PC-3 (cell line): ENCODE measurements around the gene ZNF490. TPM values are rescaled to one million over a fixed set of nuclear protein-coding genes. Genes with fewer than 3 reads are reported as not detected.

Source experiments
- ATAC-seq: fragments of 200-7000 bp; cut with Tn5 transposase; 2 replicates; pipeline ENCODE4 v1.9.1; 2020; ENCODE audit warnings: mild to moderate bottlenecking, moderate library complexity
- BruUV-seq: library from RNA; stranded (reverse); fragments of 400-500 nt; replicated peaks from 2 replicates; lab custom pipeline; 2021; lab: Mats Ljungman, UMichigan
- CTCF ChIA-PET: fragments of 300-600 bp; sonication (Branson Sonifier 250); formaldehyde crosslinking; loops from one replicate; lab custom pipeline; 2022; ENCODE audit warnings: antibody characterized with exemption; lab: Charles Lee
- POLR2A ChIA-PET: fragments of 300-600 bp; sonication (Branson Sonifier 250); formaldehyde crosslinking; loops from one replicate; lab custom pipeline; 2022; ENCODE audit warnings: antibody characterized with exemption; ENCODE audit not compliant: unreplicated experiment; lab: Charles Lee
- DNase-seq: peaks from one replicate; pipeline ENCODE4 v3.0.0-alpha.2; 2015
- H2AFZ ChIP-seq: fragments of 300-600 bp; sonication (generic); 2 replicates; pipeline ENCODE4 v1.6.0; 2016; ENCODE audit warnings: antibody characterized with exemption, low read length
- H3F3A ChIP-seq: fragments of 300-600 bp; sonication (generic); one replicate; pipeline ENCODE4 v1.6.0; 2017; ENCODE audit warnings: antibody characterized with exemption, low read length, control low read depth, mild to moderate bottlenecking; ENCODE audit not compliant: unreplicated experiment
- H3K27ac ChIP-seq: fragments of 300-600 bp; sonication (generic); 2 replicates; pipeline ENCODE4 v1.5.1; 2016; ENCODE audit warnings: mild to moderate bottlenecking, low read length
- H3K27me3 ChIP-seq: fragments of 300-600 bp; sonication (generic); 2 replicates; pipeline ENCODE4 v1.6.1; 2016; ENCODE audit warnings: low read length, mixed read lengths
- H3K36me3 ChIP-seq: fragments of 300-600 bp; sonication (generic); 2 replicates; pipeline ENCODE4 v1.6.1; 2016; ENCODE audit warnings: low read depth, mixed run types, low read length, mixed read lengths
- H3K4me1 ChIP-seq: fragments of 300-600 bp; sonication (generic); 2 replicates; pipeline ENCODE4 v1.5.1; 2016; ENCODE audit warnings: low read length; ENCODE audit not compliant: insufficient read depth
- H3K4me2 ChIP-seq: fragments of 300-600 bp; sonication (generic); 2 replicates; pipeline ENCODE4 v1.6.0; 2016; ENCODE audit warnings: low read length
- H3K4me3 ChIP-seq: fragments of 300-600 bp; sonication (generic); 2 replicates; pipeline ENCODE4 v1.5.1; 2016; ENCODE audit warnings: mild to moderate bottlenecking, low read length, mixed read lengths
- H3K79me2 ChIP-seq: fragments of 300-600 bp; sonication (generic); 2 replicates; pipeline ENCODE4 v1.6.1; 2017; ENCODE audit warnings: low read length, mixed read lengths
- H3K9ac ChIP-seq: fragments of 300-600 bp; sonication (generic); 2 replicates; pipeline ENCODE4 v1.6.0; 2016; ENCODE audit warnings: mild to moderate bottlenecking, low read length
- H3K9me2 ChIP-seq: fragments of 300-600 bp; sonication (generic); replicated peaks from 2 replicates; pipeline ENCODE4 v1.6.1; 2016; ENCODE audit warnings: mixed run types, low read length, mixed read lengths
- H3K9me3 ChIP-seq: fragments of 300-600 bp; sonication (generic); 2 replicates; pipeline ENCODE4 v1.6.1; 2016; ENCODE audit warnings: low read length, mixed read lengths
- H4K20me1 ChIP-seq: fragments of 300-600 bp; sonication (generic); 2 replicates; pipeline ENCODE4 v1.6.1; 2016; ENCODE audit warnings: low read length, mixed read lengths
- EZH2 ChIP-seq: fragments of 300-600 bp; sonication (generic); IDR thresholded peaks from one replicate; pipeline ENCODE4 v1.6.1; 2017; ENCODE audit warnings: antibody characterized with exemption, mild to moderate bottlenecking, low read length; ENCODE audit not compliant: unreplicated experiment
- EZH2phosphoT487 ChIP-seq: fragments of 300-600 bp; sonication (generic); IDR thresholded peaks from 2 replicates; pipeline ENCODE4 v1.6.1; 2018; ENCODE audit warnings: mild to moderate bottlenecking, antibody characterized with exemption, low read length, borderline replicate concordance
- intact Hi-C: fragments of 100-400 bp; cut with micrococcal nuclease; formaldehyde crosslinking; loops from 2 replicates; pipeline ENCODE4 v1.9.0; 2023
- total RNA-seq: library from RNA; depleted of rRNA; stranded (reverse); fragments of >200 nt; gene quantifications from 2 replicates; pipeline ENCODE4 v1.2.3, GENCODE V29; 2014
- TF ChIP-seq, protein P1 (sequence below): fragments of 300-600 bp; sonication (generic); conservative IDR thresholded peaks from 2 replicates; pipeline ENCODE4 v1.5.1; 2017; ENCODE audit warnings: antibody characterized with exemption, low read depth, mild to moderate bottlenecking, low read length

The ZNF490 gene
- total RNA-seq, 1 experiment from 2014 or later, result 10.7 TPM

DNA sequence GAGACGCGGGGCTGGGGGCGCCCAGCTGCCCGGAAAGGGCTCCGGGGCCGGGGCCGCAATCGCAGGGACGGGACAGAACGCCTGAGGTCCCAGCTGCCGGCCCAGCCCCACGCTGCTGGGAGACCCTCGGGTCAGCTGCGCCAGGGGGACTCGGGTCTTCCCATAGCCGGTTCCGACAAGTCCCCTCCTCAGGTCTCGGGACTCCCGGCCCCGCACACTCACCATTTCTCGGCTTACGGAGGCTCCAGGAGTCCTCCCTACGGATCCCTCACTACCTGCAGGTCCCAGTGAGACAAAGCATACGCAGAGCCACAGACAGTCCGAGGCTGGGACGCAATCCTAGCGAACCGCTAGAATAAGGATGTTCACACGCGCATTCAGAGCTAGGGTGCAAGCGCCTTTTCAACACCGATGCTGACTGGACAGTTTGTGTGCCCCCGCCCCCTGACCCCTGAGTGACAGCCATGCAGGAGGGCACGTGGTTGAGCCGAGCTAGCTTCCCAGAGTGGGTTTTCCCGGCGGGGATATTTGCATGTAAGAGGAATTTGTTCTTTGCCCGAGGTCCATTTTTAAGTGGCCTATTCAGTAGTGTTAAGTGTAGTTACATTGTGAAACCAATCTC, 13.6 kb downstream of the ZNF490 start:
- ChIA-PET CTCF (no interaction called here), POLR2A (no interaction called here)
- H3K9me2 ChIP-seq, result no peaks in the 10 kb centered on the region
- no peaks in the 10 kb centered on the region for H3F3A ChIP-seq
- no TSS peak for BruUV-seq
- ATAC-seq (no peak), DNase-seq (no peak)
- H3K9ac ChIP-seq, result no peak overlapping the region
- H3K4me2 ChIP-seq, result no peak overlapping the region
- no peak overlapping the region for H2AFZ ChIP-seq
- intact Hi-C loops, result no loop called here
- H4K20me1 ChIP-seq, result no peaks in the 10 kb centered on the region
- H3K4me1 ChIP-seq, result no peaks in the 10 kb centered on the region
- no peak overlapping the region for H3K27ac ChIP-seq
- no peaks in the 10 kb centered on the region for H3K27me3 ChIP-seq
- no peak overlapping the region for H3K4me3 ChIP-seq
- no peaks in the 10 kb centered on the region for H3K79me2 ChIP-seq
- no peaks in the 10 kb centered on the region for H3K9me3 ChIP-seq
- peaks cover 13% of the 10 kb centered on the region for H3K36me3 ChIP-seq
- TF ChIP-seq, protein P1, sequence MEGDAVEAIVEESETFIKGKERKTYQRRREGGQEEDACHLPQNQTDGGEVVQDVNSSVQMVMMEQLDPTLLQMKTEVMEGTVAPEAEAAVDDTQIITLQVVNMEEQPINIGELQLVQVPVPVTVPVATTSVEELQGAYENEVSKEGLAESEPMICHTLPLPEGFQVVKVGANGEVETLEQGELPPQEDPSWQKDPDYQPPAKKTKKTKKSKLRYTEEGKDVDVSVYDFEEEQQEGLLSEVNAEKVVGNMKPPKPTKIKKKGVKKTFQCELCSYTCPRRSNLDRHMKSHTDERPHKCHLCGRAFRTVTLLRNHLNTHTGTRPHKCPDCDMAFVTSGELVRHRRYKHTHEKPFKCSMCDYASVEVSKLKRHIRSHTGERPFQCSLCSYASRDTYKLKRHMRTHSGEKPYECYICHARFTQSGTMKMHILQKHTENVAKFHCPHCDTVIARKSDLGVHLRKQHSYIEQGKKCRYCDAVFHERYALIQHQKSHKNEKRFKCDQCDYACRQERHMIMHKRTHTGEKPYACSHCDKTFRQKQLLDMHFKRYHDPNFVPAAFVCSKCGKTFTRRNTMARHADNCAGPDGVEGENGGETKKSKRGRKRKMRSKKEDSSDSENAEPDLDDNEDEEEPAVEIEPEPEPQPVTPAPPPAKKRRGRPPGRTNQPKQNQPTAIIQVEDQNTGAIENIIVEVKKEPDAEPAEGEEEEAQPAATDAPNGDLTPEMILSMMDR, result no peak
- TF ChIP-seq EZH2phosphoT487, result no peak
- TF ChIP-seq EZH2, result no peak

DNA sequence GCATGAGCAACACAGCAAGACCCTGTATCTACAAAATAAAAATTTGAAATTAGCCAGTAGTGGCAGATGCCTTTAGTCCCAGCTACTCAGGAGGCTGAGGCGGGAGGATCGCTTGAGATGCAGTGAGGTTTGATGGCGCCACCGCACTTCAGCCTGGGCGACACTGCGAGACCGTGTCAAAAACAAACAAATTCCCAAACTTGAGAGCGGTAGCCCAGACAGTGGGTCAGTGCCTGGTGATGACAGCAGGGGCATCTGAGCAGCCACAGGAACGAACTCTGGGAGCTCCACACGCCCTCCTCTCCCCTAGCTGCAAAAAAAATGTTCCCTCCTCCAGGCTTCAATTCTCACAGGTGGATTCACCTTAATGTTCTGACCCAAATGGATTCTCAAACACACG, 14.1 kb downstream of the ZNF490 start:
- Histone ChIP-seq H3K36me3 (peaks cover 13% of the 10 kb centered on the region), H3F3A (no peaks in the 10 kb centered on the region), H3K9me3 (no peaks in the 10 kb centered on the region), H3K9ac (no peak overlapping the region), H3K27ac (no peak overlapping the region), H3K4me1 (no peaks in the 10 kb centered on the region), H3K4me3 (no peak overlapping the region), H2AFZ (no peak overlapping the region), H4K20me1 (no peaks in the 10 kb centered on the region), H3K9me2 (no peaks in the 10 kb centered on the region), H3K79me2 (no peaks in the 10 kb centered on the region), H3K27me3 (no peaks in the 10 kb centered on the region), H3K4me2 (no peak overlapping the region)
- POLR2A ChIA-PET, result no interaction called here
- CTCF ChIA-PET, result no interaction called here
- TF ChIP-seq EZH2, result no peak
- no peak for TF ChIP-seq EZH2phosphoT487
- TF ChIP-seq, protein P1, result no peak
- no peak for DNase-seq
- no TSS peak for BruUV-seq
- no peak for ATAC-seq
- intact Hi-C loops, result no loop called here

DNA sequence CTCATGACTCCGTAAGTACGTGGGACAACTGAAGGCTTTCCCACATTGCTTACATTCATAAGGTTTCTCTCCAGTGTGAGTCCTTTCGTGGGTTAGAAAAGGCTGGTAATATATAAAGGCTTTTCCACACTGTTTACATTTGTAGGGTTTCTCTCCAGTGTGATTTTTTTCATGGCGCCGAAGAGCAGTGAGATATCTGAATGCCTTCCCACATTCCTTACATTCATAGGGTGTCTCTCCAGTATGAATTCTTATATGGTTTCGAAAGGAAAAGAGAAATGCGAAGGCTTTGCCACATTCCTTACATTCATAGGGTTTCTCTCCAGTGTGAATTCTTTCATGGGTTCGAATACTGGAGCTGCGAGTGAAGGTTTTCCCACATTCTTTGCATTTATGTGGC, 29.5 kb downstream of the ZNF490 start:
- Histone ChIP-seq H3K9me2 (no peaks in the 10 kb centered on the region), H3F3A (no peaks in the 10 kb centered on the region), H3K4me1 (0 out of 2 replicates have a peak, but pooled peaks cover 4% of the 10 kb centered on the region), H3K4me3 (peak overlapping the region; percentile 27; the same call in 1 of the 2 replicates), H3K79me2 (no peaks in the 10 kb centered on the region), H3K27ac (no peak overlapping the region), H3K27me3 (no peaks in the 10 kb centered on the region), H3K9ac (no peak overlapping the region), H3K9me3 (peaks cover 29% of the 10 kb centered on the region), H3K4me2 (no peak overlapping the region), H3K36me3 (peaks cover 38% of the 10 kb centered on the region), H4K20me1 (no peaks in the 10 kb centered on the region), H2AFZ (no peak overlapping the region)
- DNase-seq, result no peak
- BruUV-seq, result no TSS peak
- ChIA-PET CTCF (no interaction called here), POLR2A (no interaction called here)
- ATAC-seq, result no peak
- TF ChIP-seq EZH2phosphoT487, result no peak
- TF ChIP-seq EZH2, result no peak
- TF ChIP-seq, protein P1, result no peak
- intact Hi-C loops, result no loop called here
